ENCODE data around the gene DOK5.

DOK5 gene

GRCh38 chr20:54618412-54618811 is 143.0 kb downstream of the DOK5 start:
- no peak for DNase-seq (ENCODE audit: low spot score)

- no peak for DNase-seq (ENCODE audit: low spot score)
Observed at GRCh38 chr20:54619181-54619580, 143.8 kb downstream of the DOK5 start.

- DNase-seq (ENCODE audit: low spot score), result no peak
Observed at GRCh38 chr20:54619682-54620081, 144.3 kb downstream of the DOK5 start.

GRCh38 chr20:54620611-54621010 is 145.2 kb downstream of the DOK5 start:
- DNase-seq (ENCODE audit: low spot score), result no peak

- DNase-seq (ENCODE audit: low spot score), result no peak
Observed at GRCh38 chr20:54622333-54623295, 147.2 kb downstream of the DOK5 start.

GRCh38 chr20:54623991-54624569 is 148.7 kb downstream of the DOK5 start:
- DNase-seq (ENCODE audit: low spot score), result no peak

GRCh38 chr20:54624706-54625390 is 149.5 kb downstream of the DOK5 start:
- no peak for DNase-seq (ENCODE audit: low spot score)

GRCh38 chr20:54625497-54625896 is 150.1 kb downstream of the DOK5 start:
- DNase-seq (ENCODE audit: low spot score), result no peak

GRCh38 chr20:54626126-54626525 is 150.7 kb downstream of the DOK5 start:
- DNase-seq (ENCODE audit: low spot score), result no peak

- no peak for DNase-seq (ENCODE audit: low spot score)
Observed at GRCh38 chr20:54629632-54630031, 154.2 kb downstream of the DOK5 start.

GRCh38 chr20:54630582-54630981 is 155.2 kb downstream of the DOK5 start:
- no peak for DNase-seq (ENCODE audit: low spot score)

- DNase-seq (ENCODE audit: low spot score), result no peak
Observed at GRCh38 chr20:54631059-54631458, 155.7 kb downstream of the DOK5 start.

- DNase-seq (ENCODE audit: low spot score), result no peak
Observed at GRCh38 chr20:54633374-54634355, 158.3 kb downstream of the DOK5 start.

GRCh38 chr20:54636575-54636974 is 161.2 kb downstream of the DOK5 start:
- no peak for DNase-seq (ENCODE audit: low spot score)

GRCh38 chr20:54639941-54640340 is 164.5 kb downstream of the DOK5 start:
- DNase-seq (ENCODE audit: low spot score), result no peak

GRCh38 chr20:54640800-54641199 is 165.4 kb downstream of the DOK5 start:
- no peak for DNase-seq (ENCODE audit: low spot score)

- no peak for DNase-seq (ENCODE audit: low spot score)
Observed at GRCh38 chr20:54642864-54643667, 167.7 kb downstream of the DOK5 start.

GRCh38 chr20:54643761-54644160 is 168.4 kb downstream of the DOK5 start:
- DNase-seq (ENCODE audit: low spot score), result no peak

GRCh38 chr20:54645445-54646155 is 170.2 kb downstream of the DOK5 start:
- DNase-seq (ENCODE audit: low spot score), result no peak

GRCh38 chr20:54646156-54646517 is 170.7 kb downstream of the DOK5 start:
- DNase-seq (ENCODE audit: low spot score), result no peak

Measured in hematopoietic multipotent progenitor cell treated with erythropoietin and hydrocortisone succinate and interleukin-3 and kit ligand, for 15 days (in vitro differentiated cells).